ENCODE measurements around the gene SYNRG.

- TF ChIP-seq EZH2 (IDR thresholded peaks at IDR 0.05; ENCODE audit: low read length, missing control alignments) (no peak), CTCF (conservative IDR thresholded peaks at IDR 0.05 in 1 of 2, IDR thresholded peaks at IDR 0.05 in 1 of 2; ENCODE audit: low read depth in 1 of 2, low read length in 2 of 2) (no peak)
These were observed 3.3 kb downstream of the SYNRG start for GRCh38 chr17:37605813-37606505.

Measured in fibroblast of lung (primary cell).